Smooth muscle cell (in vitro differentiated cells): ENCODE data around the gene ROBO2. TPM values are rescaled to one million over a fixed set of nuclear protein-coding genes. Genes with fewer than 3 reads are reported as not detected.

Experiments used
- DNase-seq: peaks from one replicate; lab custom pipeline; 2025; ENCODE audit not compliant: unreplicated experiment; lab: John Stamatoyannopoulos, UW
- H2AFZ ChIP-seq: fragments of 200-600 bp; sonication (generic); 2 replicates; pipeline ENCODE4 v1.6.0; 2016; ENCODE audit warnings: antibody characterized with exemption, low read depth, mild to moderate bottlenecking
- H3F3A ChIP-seq: fragments of 200-600 bp; sonication (generic); 2 replicates; pipeline ENCODE4 v1.6.0; 2017; ENCODE audit warnings: antibody characterized with exemption, low read depth
- H3K27ac ChIP-seq: fragments of 200-600 bp; sonication (generic); 2 replicates; pipeline ENCODE4 v1.5.1; 2016; ENCODE audit warnings: low read depth, mild to moderate bottlenecking
- H3K27me3 ChIP-seq: fragments of 200-600 bp; sonication (generic); 2 replicates; pipeline ENCODE4 v1.6.1; 2016; ENCODE audit warnings: low read depth, mild to moderate bottlenecking
- H3K36me3 ChIP-seq: fragments of 200-600 bp; sonication (generic); 2 replicates; pipeline ENCODE4 v1.5.1; 2016; ENCODE audit warnings: low read depth
- H3K4me1 ChIP-seq: fragments of 200-600 bp; sonication (generic); 2 replicates; pipeline ENCODE4 v1.5.1; 2016; ENCODE audit warnings: low read depth
- H3K4me2 ChIP-seq: fragments of 200-600 bp; sonication (generic); 2 replicates; pipeline ENCODE4 v1.6.0; 2016; ENCODE audit warnings: mild to moderate bottlenecking
- H3K4me3 ChIP-seq: fragments of 200-600 bp; sonication (generic); 2 replicates; pipeline ENCODE4 v1.5.1; 2016; ENCODE audit warnings: mild to moderate bottlenecking
- H3K79me2 ChIP-seq: fragments of 200-600 bp; sonication (generic); 2 replicates; pipeline ENCODE4 v1.6.0; 2016; ENCODE audit warnings: low read depth, mild to moderate bottlenecking
- H3K9ac ChIP-seq: fragments of 200-600 bp; sonication (generic); 2 replicates; pipeline ENCODE4 v1.6.0; 2016; ENCODE audit warnings: low read depth
- H3K9me3 ChIP-seq: fragments of 200-600 bp; sonication (generic); replicated peaks from 2 replicates; pipeline ENCODE4 v1.5.1; 2016; ENCODE audit warnings: low read depth
- H4K20me1 ChIP-seq: fragments of 200-600 bp; sonication (generic); 2 replicates; pipeline ENCODE4 v1.6.0; 2016; ENCODE audit warnings: low read depth
- WGBS: methylation state at CpG from one replicate; pipeline ENCODE4 v1.1.7; 2016; ENCODE audit warnings: low lambda C conversion rate; 5-methylcytosine and 5-hydroxymethylcytosine counted together
- polyA plus RNA-seq: library from polyadenylated mRNA; unstranded; fragments of >200 nt; fragmentation: Nextera tagmentation; extraction: Ambion mirVana; gene quantifications from 2 replicates; pipeline ENCODE4 v1.2.1, GENCODE V29; 2016
- total RNA-seq: library from RNA; depleted of rRNA; stranded (reverse); fragments of >200 nt; gene quantifications from 2 replicates; pipeline ENCODE4 v1.2.3, GENCODE V29; 2014
- TF ChIP-seq, protein P1 (sequence below): fragments of 200-600 bp; sonication (generic); IDR thresholded peaks from 2 replicates; pipeline ENCODE4 v1.5.1; 2017; ENCODE audit warnings: borderline replicate concordance, mild to moderate bottlenecking, antibody characterized with exemption; ENCODE audit not compliant: insufficient read depth, poor library complexity, severe bottlenecking

Gene ROBO2
- total and polyA plus RNA-seq, 2 experiments from 2014 or later: 23.9 to 54.4 TPM

DNA sequence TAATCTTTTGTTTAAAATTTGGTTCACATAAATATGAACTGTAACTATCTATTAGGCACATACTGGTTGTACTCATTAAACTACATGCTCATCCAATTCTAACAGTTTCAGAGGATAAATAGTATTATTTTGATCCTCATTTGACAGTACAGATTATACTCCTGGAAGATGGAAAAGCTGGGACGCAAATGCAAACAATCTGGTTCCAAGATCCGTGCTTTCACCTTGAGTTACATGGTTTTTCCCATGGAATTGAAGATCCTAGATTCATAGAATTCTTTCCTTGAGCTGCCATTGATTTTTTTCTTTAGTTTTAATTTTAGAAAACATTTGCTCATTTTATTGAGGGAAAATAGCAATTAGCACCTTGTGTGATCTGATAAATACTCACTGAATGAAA is 285.8 kb downstream of the ROBO2 start:
- DNase-seq: no peak
- Histone ChIP-seq H3K9ac (no peak overlapping the region), H3K27me3 (no peaks in the 10 kb centered on the region), H3K4me3 (no peak overlapping the region), H3K9me3 (no peaks in the 10 kb centered on the region), H3K36me3 (no peaks in the 10 kb centered on the region), H3K27ac (no peak overlapping the region), H4K20me1 (peaks cover 3% of the 10 kb centered on the region), H3F3A (peaks cover 8% of the 10 kb centered on the region), H3K4me2 (no peak overlapping the region), H2AFZ (no peak overlapping the region), H3K4me1 (peaks cover 6% of the 10 kb centered on the region), H3K79me2 (no peaks in the 10 kb centered on the region)
- TF ChIP-seq, protein P1, sequence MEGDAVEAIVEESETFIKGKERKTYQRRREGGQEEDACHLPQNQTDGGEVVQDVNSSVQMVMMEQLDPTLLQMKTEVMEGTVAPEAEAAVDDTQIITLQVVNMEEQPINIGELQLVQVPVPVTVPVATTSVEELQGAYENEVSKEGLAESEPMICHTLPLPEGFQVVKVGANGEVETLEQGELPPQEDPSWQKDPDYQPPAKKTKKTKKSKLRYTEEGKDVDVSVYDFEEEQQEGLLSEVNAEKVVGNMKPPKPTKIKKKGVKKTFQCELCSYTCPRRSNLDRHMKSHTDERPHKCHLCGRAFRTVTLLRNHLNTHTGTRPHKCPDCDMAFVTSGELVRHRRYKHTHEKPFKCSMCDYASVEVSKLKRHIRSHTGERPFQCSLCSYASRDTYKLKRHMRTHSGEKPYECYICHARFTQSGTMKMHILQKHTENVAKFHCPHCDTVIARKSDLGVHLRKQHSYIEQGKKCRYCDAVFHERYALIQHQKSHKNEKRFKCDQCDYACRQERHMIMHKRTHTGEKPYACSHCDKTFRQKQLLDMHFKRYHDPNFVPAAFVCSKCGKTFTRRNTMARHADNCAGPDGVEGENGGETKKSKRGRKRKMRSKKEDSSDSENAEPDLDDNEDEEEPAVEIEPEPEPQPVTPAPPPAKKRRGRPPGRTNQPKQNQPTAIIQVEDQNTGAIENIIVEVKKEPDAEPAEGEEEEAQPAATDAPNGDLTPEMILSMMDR: no peak
- 98% methylated on average over 2 of the region's 2 CpGs for WGBS

DNA sequence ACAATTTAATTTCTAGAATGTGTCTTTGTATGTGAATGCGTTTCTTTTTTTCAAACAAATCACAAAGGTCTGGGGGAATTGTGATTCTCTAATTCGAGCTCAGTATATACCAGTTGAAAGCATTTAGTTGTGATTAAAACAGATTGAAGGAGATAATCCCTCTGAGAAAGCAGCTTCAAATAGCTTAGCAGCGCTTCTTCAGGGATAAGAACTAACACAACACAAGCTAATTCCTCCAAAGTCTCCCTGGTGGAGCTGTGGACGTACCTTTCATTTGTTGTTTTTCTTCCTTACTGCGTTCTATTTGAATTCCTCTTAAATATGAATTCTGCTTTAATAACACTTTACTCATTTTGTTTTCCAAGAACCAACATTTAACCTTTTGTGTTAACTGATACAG is 286.7 kb downstream of the ROBO2 start:
- H3K27me3 ChIP-seq: no peaks in the 10 kb centered on the region
- no peaks in the 10 kb centered on the region for H3K36me3 ChIP-seq
- no peaks in the 10 kb centered on the region for H3K9me3 ChIP-seq
- no peak overlapping the region for H3K27ac ChIP-seq
- peaks cover 7% of the 10 kb centered on the region for H3F3A ChIP-seq
- TF ChIP-seq, protein P1: no peak
- H3K9ac ChIP-seq: no peak overlapping the region
- no peak overlapping the region for H3K4me3 ChIP-seq
- peaks cover 3% of the 10 kb centered on the region for H4K20me1 ChIP-seq
- WGBS: 81% methylated on average over 5 of the region's 5 CpGs
- no peak overlapping the region for H2AFZ ChIP-seq
- H3K4me2 ChIP-seq: no peak overlapping the region
- H3K4me1 ChIP-seq: peaks cover 6% of the 10 kb centered on the region
- H3K79me2 ChIP-seq: no peaks in the 10 kb centered on the region
- no peak for DNase-seq

DNA sequence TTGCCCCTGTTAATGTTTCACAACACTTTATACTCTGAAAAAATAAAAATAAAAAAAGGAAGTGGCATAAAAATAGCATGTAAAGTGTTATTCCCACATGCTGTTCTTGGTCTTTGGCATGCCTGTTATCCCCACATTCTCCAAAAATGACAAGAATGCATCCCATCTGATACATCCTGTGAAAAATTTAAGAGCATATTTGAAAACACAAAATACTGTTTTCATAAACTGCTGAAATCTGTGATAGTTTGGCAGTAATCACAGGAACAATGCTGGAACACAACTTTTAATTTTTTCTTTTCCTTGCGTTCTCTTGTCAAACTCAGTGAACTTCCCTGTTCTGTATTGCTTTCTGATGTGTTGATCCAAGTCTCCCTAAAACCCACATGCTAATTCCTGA is 288.8 kb downstream of the ROBO2 start:
- H3K4me1 ChIP-seq: peaks cover 6% of the 10 kb centered on the region
- no peaks in the 10 kb centered on the region for H3K9me3 ChIP-seq
- TF ChIP-seq, protein P1: no peak
- no peaks in the 10 kb centered on the region for H3K79me2 ChIP-seq
- no peak overlapping the region for H3K27ac ChIP-seq
- no peak overlapping the region for H3K4me3 ChIP-seq
- H3K36me3 ChIP-seq: no peaks in the 10 kb centered on the region
- no peak for DNase-seq
- no peak overlapping the region for H2AFZ ChIP-seq
- WGBS: 93% methylated on average over 1 of the region's 1 CpG
- H3K4me2 ChIP-seq: no peak overlapping the region
- H4K20me1 ChIP-seq: peaks cover 8% of the 10 kb centered on the region
- H3K27me3 ChIP-seq: no peaks in the 10 kb centered on the region
- no peaks in the 10 kb centered on the region for H3F3A ChIP-seq
- H3K9ac ChIP-seq: no peak overlapping the region

GRCh38 chr3:77329116-77329515 is 289.2 kb downstream of the ROBO2 start:
- H3K4me3 ChIP-seq: no peak overlapping the region
- H3K79me2 ChIP-seq: no peaks in the 10 kb centered on the region
- no peak overlapping the region for H3K9ac ChIP-seq
- H3K4me2 ChIP-seq: no peak overlapping the region
- no peak overlapping the region for H3K27ac ChIP-seq
- peaks cover 6% of the 10 kb centered on the region for H3K4me1 ChIP-seq
- TF ChIP-seq, protein P1: no peak
- H4K20me1 ChIP-seq: peaks cover 8% of the 10 kb centered on the region
- H3K9me3 ChIP-seq: no peaks in the 10 kb centered on the region
- 91% methylated on average over 4 of the region's 4 CpGs for WGBS
- no peak overlapping the region for H2AFZ ChIP-seq
- no peaks in the 10 kb centered on the region for H3K27me3 ChIP-seq
- no peaks in the 10 kb centered on the region for H3K36me3 ChIP-seq
- H3F3A ChIP-seq: no peaks in the 10 kb centered on the region
- no peak for DNase-seq
